CD4-positive, alpha-beta T cell (primary cell): ENCODE results near the gene NECTIN4. TPM values are rescaled to one million over a fixed set of nuclear protein-coding genes. Genes with fewer than 3 reads are reported as not detected.

Experiments
- ATAC-seq: fragments of 200-7000 bp; cut with Tn5 transposase; one replicate; pipeline ENCODE4 v1.10.0; 2022; ENCODE audit warnings: mild to moderate bottlenecking; ENCODE audit not compliant: poor library complexity
- CTCF ChIA-PET: fragments of 350-600 bp; sonication (Branson Sonifier 250); formaldehyde crosslinking; loops from one replicate; lab custom pipeline; 2021; ENCODE audit warnings: antibody characterized with exemption, inconsistent platforms; lab: Charles Lee
- POLR2A ChIA-PET: fragments of 350-600 bp; sonication (Branson Sonifier 250); formaldehyde crosslinking; loops from one replicate; lab custom pipeline; 2021; ENCODE audit warnings: antibody characterized with exemption, inconsistent platforms; lab: Charles Lee
- DNase-seq, 14 experiments: peaks; one replicate each; pipeline ENCODE4 v3.0.0-alpha.2; 2013 to 2020; ENCODE audit warnings: mixed read lengths in 2 of 14
- H3K27ac ChIP-seq, 2 donors: one replicate each; pipeline versions ENCODE4 v1.5.1 to v1.7.0; 2013; ENCODE audit warnings: low read length in 2 of 2, low read depth in 1 of 2, mild to moderate bottlenecking in 1 of 2
- H3K27me3 ChIP-seq, 2 experiments: 1 replicate in 1 of 2; 2 replicates in 1 of 2; pipeline versions ENCODE4 v1.6.1 to v1.7.0; 2013; ENCODE audit warnings: low read length in 2 of 2, control low read depth in 1 of 2, mild to moderate bottlenecking in 1 of 2, moderate library complexity in 1 of 2; ENCODE audit not compliant: insufficient read depth in 2 of 2, control insufficient read depth in 1 of 2
- H3K36me3 ChIP-seq: one replicate; pipeline ENCODE4 v1.6.1; 2013; ENCODE audit warnings: low read length, control low read depth; ENCODE audit not compliant: insufficient read depth
- H3K4me1 ChIP-seq: one replicate; pipeline ENCODE4 v1.6.1; 2013; ENCODE audit warnings: low read length, control low read depth; ENCODE audit not compliant: insufficient read depth
- H3K4me3 ChIP-seq: one replicate; pipeline ENCODE4 v1.5.1; 2013; ENCODE audit warnings: mild to moderate bottlenecking, low read length, moderate library complexity
- H3K9me3 ChIP-seq, 2 experiments: 1 replicate in 1 of 2; 2 replicates in 1 of 2; pipeline versions ENCODE4 v1.6.1 to v1.7.0; 2013; ENCODE audit warnings: low read length in 2 of 2, mild to moderate bottlenecking in 2 of 2, control low read depth in 1 of 2, moderate library complexity in 1 of 2; ENCODE audit not compliant: control insufficient read depth in 1 of 2, insufficient read depth in 1 of 2
- H3K27ac Mint-ChIP-seq: one replicate; pipeline ENCODE4 v1.8.0; 2020; ENCODE audit warnings: mixed read lengths
- H3K27me3 Mint-ChIP-seq: one replicate; pipeline ENCODE4 v1.8.0; 2021; ENCODE audit warnings: mixed read lengths
- H3K36me3 Mint-ChIP-seq: one replicate; pipeline ENCODE4 v1.8.0; 2021; ENCODE audit warnings: low read depth, mixed read lengths
- H3K4me1 Mint-ChIP-seq: one replicate; pipeline ENCODE4 v1.8.0; 2021; ENCODE audit warnings: low read depth, mixed read lengths
- H3K4me3 Mint-ChIP-seq: one replicate; pipeline ENCODE4 v1.8.0; 2020; ENCODE audit warnings: mild to moderate bottlenecking, mixed read lengths
- H3K9me3 Mint-ChIP-seq: one replicate; pipeline ENCODE4 v1.8.0; 2020; ENCODE audit warnings: mixed read lengths
- intact Hi-C, 2 experiments: fragments of 100-400 bp; cut with DNase I in 1 of 2; cut with micrococcal nuclease in 1 of 2; formaldehyde crosslinking; loops; one replicate each; pipeline versions ENCODE4 v1.15.1 to v1.9.0; 2023 to 2025; cut with DNase I, micrococcal nuclease
- total RNA-seq, 174 experiments: library from RNA in 2 of 174; stranded (reverse) in 2 of 174; gene quantifications; one replicate each; pipeline ENCODE4 v1.2.3 and lab custom pipeline; 2021 to 2026
- TF ChIP-seq, protein P1 (sequence below): fragments of 200-600 bp; IDR thresholded peaks from one replicate; pipeline ENCODE4 v1.8.0; 2022; ENCODE audit warnings: antibody characterized with exemption, mild to moderate bottlenecking

NECTIN4 gene
- total RNA-seq, 2 experiments from 2014 or later = 0.22 TPM

DNA sequence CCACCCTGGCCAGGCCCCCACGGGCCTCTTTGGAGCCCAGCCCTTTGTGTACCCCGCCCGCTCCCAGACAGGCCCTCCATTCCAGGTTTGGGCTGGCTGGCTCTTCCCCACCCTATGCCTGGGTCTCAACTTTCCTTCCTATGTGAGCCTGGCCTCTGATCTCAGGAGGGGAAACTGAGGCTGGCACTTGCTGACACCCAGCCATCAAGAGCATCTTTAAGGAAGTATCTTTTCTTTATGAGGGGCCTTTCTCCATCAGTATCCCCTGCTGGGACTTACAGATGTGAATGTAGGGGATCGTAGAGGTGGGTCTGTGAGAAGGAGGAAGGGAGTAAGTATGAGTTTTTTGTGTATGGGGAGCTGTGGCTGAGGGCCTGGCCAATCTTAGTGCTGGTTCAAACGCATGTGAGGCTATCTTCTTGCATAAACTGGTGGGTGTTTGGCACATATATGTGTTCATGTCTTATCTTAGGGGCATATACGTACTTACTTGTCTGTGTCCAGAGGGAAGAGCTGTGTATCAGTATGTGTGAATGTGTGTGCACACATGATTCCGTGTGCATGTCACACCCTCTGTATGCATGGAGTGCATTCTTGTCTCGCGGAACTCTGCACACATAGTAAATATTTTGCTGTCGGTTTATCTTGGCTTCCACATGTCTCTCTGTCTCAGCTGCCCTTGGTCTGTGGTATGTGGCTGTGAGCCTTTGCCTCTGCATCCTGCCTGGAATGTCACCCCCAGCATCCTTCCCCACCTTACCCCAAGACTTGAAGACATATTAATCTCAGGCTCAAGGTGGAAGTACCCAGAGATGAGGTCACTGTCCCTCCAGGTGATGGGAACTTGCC, 5.4 kb downstream of the NECTIN4 start:
- Mint-ChIP-seq H3K9me3 (no peaks in the 10 kb centered on the region), H3K36me3 (no peaks in the 10 kb centered on the region), H3K4me1 (no peaks in the 10 kb centered on the region), H3K4me3 (no peak overlapping the region), H3K27me3 (no peaks in the 10 kb centered on the region), H3K27ac (no peak overlapping the region)
- H3K9me3 ChIP-seq = no peaks in the 10 kb centered on the region
- intact Hi-C loops = no loop called here
- no peak overlapping the region for H3K27ac ChIP-seq
- ATAC-seq = no peak
- TF ChIP-seq, protein P1, sequence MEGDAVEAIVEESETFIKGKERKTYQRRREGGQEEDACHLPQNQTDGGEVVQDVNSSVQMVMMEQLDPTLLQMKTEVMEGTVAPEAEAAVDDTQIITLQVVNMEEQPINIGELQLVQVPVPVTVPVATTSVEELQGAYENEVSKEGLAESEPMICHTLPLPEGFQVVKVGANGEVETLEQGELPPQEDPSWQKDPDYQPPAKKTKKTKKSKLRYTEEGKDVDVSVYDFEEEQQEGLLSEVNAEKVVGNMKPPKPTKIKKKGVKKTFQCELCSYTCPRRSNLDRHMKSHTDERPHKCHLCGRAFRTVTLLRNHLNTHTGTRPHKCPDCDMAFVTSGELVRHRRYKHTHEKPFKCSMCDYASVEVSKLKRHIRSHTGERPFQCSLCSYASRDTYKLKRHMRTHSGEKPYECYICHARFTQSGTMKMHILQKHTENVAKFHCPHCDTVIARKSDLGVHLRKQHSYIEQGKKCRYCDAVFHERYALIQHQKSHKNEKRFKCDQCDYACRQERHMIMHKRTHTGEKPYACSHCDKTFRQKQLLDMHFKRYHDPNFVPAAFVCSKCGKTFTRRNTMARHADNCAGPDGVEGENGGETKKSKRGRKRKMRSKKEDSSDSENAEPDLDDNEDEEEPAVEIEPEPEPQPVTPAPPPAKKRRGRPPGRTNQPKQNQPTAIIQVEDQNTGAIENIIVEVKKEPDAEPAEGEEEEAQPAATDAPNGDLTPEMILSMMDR = no peak
- no peaks in the 10 kb centered on the region for H3K36me3 ChIP-seq
- no peak overlapping the region for H3K4me3 ChIP-seq
- DNase-seq = no peak
- no peaks in the 10 kb centered on the region for H3K4me1 ChIP-seq
- H3K27me3 ChIP-seq = no peaks in the 10 kb centered on the region
- POLR2A ChIA-PET = interaction anchor here (1.4 kb wide), 1 partner anchor 13 kb away, joined by 3 read pairs; no protein-coding TSS in a partner anchor
- CTCF ChIA-PET = interaction anchor here (0.7 to 1.1 kb wide), 2 partner anchors 14 to 199 kb away, joined by 3 to 6 read pairs; partner anchors contain the start of gene ITLN1

DNA sequence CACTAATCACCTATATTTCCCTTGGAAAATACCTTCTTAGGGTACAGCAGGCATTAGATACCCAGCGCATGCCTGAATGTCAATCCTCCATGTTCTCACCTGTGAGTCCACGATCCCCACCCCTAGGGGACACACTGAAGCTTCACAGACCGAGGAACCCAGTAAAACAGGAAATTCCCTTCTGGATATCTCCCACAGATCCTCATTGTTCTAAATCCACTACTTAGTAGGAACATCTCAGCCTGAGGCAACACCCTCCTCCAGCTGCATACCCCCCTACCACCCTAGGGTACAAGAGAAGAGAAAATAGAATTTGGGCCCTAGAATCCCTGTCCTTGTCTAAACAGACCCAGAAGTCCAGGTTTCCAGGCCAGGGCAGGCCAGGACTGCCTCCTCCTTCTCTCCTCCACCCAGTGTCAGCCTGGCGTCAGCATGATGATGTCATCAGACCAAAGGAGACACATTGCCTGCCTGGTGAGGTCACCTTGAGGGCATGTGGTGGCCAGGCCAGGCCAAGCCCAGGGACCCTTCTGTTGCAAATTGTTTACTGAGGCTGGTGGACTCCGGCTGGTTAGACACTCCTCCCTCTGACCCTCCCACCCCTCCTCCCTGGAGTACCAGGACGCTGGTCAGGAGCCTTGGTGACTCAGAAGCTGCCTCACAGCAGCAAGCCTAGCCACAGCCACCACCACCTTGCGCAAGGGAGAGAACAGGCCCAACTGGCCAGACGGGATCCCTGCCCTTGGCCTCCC, 6.2 kb downstream of the NECTIN4 start:
- Mint-ChIP-seq H3K4me1 (no peaks in the 10 kb centered on the region), H3K27me3 (no peaks in the 10 kb centered on the region), H3K27ac (no peak overlapping the region), H3K4me3 (no peak overlapping the region), H3K36me3 (no peaks in the 10 kb centered on the region), H3K9me3 (no peaks in the 10 kb centered on the region)
- ChIA-PET CTCF (interaction anchor here (1.3 kb wide), 1 partner anchor 14 kb away, joined by 4 read pairs; no protein-coding TSS in a partner anchor), POLR2A (no interaction called here)
- no peaks in the 10 kb centered on the region for H3K36me3 ChIP-seq
- H3K27me3 ChIP-seq = no peaks in the 10 kb centered on the region
- ATAC-seq = no peak
- no peaks in the 10 kb centered on the region for H3K4me1 ChIP-seq
- TF ChIP-seq, protein P1 = no peak
- H3K4me3 ChIP-seq = no peak overlapping the region
- peak in 2 of 14 experiments; percentile 67 to 77 for DNase-seq
- H3K9me3 ChIP-seq = no peaks in the 10 kb centered on the region
- intact Hi-C loops = no loop called here
- no peak overlapping the region for H3K27ac ChIP-seq

DNA sequence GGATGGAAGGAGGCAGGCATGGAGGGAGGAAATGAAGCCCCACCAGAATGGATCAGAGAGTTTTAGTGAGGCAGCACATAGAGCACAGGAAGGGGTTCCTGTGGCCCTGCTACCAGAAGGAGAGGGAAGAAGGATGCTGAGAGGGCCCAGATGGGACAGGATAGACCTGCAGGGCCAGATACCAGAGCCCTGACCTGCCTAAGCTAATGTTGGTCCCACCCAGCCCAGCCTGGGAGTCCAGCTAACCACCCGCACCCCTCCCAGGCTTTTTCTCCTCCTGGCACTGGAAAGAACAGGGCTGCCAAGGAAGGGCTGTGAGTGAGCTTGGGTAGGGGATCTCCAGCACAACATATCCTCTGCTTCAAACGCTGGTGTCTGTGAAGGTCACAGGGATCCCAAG, 6.9 kb downstream of the NECTIN4 start:
- no peak overlapping the region for H3K27ac ChIP-seq
- no peaks in the 10 kb centered on the region for H3K36me3 ChIP-seq
- DNase-seq (no peak), ATAC-seq (no peak)
- Mint-ChIP-seq H3K4me3 (no peak overlapping the region), H3K36me3 (no peaks in the 10 kb centered on the region), H3K27ac (no peak overlapping the region), H3K27me3 (no peaks in the 10 kb centered on the region), H3K9me3 (no peaks in the 10 kb centered on the region), H3K4me1 (no peaks in the 10 kb centered on the region)
- no peaks in the 10 kb centered on the region for H3K4me1 ChIP-seq
- TF ChIP-seq, protein P1 = no peak
- H3K9me3 ChIP-seq = no peaks in the 10 kb centered on the region
- no peak overlapping the region for H3K4me3 ChIP-seq
- intact Hi-C loops = no loop called here
- no peaks in the 10 kb centered on the region for H3K27me3 ChIP-seq
- ChIA-PET POLR2A (no interaction called here), CTCF (interaction anchor here (0.6 to 1.3 kb wide), 2 partner anchors 15 to 258 kb away, joined by 4 read pairs; no protein-coding TSS in a partner anchor)
